Prostate gland (tissue), 2 donors: Measurements from ENCODE around the gene UBR3.

ENCODE experiments used
- CTCF ChIP-seq, 4 experiments: fragments of 200-600 bp in 2 of 4; fragments of 450-650 bp in 2 of 4; sonication (generic) in 2 of 4; IDR thresholded peaks; 1 replicate in 3 of 4; 2 replicates in 1 of 4; pipeline ENCODE4 v1.5.1; 2016 to 2019; ENCODE audit warnings: antibody characterized with exemption in 4 of 4, mild to moderate bottlenecking in 2 of 4, moderate library complexity in 2 of 4
- POLR2A ChIP-seq: fragments of 450-650 bp; IDR thresholded peaks from one replicate; pipeline ENCODE4 v1.6.1; 2016; ENCODE audit warnings: antibody characterized with exemption, mild to moderate bottlenecking

GRCh38 chr2:169806586-169806985 lies 20.7 kb upstream of the UBR3 start:
- TF ChIP-seq POLR2A (no peak), CTCF (IDR thresholded peaks at IDR 0.05) (no peak)
